GOT3 (cell line): ENCODE measurements around the gene AOPEP.

Experiments
- DNase-seq: peaks from one replicate; lab custom pipeline; 2025; ENCODE audit warnings: mixed read lengths; lab: John Stamatoyannopoulos, UW

Gene AOPEP

DNA sequence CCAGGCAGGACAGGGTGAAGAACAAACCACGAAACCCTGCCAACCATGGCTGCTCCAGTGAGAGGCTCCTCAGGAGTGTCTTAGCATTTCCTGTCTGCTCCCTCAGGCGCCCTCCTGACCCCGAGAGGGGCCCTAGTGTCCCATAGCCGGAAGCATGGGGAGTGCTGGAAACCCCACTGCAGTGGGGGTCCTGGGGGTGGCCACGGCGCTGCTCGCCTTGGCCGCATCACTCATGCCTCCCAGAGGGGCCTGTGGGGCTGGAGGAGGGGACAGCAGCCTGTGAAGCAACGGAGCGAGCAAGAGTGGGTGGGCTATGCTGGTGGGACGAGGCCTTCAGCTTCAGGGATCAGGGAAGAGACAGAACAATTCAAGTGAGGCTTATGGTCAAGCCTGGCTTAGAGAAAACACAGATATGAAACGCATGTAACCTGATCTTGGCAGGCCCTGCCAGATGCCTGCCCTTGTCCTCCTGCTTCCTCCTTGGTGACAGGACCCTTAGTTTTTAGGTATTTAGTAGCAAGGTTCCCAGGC is 372.0 kb downstream of the AOPEP start:
- no peak for DNase-seq

DNA sequence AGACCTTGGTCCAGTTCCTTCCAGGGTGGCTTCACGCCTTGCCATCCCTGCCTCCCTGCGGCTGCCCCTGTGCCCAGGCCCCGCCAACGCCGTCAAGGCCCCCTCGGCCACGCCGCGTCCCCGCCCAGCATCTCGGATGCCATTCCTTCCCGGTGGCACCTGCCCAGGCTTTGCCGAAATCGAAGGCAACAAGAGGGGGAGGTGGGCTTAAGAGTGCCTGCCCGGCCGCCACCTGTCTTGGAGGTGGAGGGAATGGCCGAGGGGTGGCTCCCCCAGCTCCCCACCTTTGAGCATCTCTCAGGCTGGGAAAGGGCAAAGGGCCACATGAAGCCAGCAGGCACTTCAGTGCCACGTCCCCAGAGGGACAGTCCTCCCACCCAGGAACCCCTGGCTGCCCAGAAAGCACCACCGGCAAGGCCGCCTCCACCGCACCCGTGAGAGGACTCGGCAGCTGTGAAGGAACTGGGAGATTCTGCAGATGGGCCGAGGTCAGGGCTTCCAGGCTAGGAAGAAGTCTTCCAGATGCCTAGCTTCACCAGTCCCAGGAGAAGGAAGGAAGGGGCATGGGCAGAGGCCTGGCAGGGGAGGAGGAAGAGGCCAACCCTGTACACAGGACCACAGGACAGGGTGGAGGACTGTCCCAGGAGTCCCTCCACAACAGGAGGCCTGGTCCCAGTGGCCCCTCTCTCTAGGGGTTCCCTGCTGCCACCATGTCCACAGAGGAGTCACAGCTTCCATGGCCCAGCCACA is 373.0 kb downstream of the AOPEP start:
- DNase-seq = no peak

DNA sequence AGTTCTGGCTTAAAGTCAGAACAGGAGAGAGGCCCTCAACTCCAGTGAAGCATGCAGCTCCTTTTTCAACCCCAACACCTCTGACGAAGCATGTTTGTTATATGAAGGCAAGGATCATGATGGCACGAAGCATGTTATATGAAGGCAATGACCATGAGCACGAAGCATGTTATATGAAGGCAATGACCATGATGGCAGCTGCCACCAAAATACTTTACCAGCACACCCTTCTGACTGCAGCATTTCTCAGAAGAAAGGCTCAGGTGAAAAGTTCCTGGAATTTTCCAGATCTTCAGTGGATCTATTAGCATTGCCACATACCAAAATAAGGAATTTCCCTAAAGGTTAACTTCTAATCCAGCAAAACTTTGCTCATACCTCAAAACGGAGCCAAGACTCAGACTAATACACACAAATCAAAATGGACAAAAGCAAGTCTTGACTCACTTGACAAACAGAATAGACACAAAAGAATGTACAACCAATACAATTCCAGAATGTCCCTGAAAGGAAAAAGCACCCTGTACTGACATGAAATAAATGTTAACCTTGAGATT is 373.6 kb downstream of the AOPEP start:
- no peak for DNase-seq

- DNase-seq = no peak
Observed at GRCh38 chr9:95101326-95101725, 374.8 kb downstream of the AOPEP start.

DNA sequence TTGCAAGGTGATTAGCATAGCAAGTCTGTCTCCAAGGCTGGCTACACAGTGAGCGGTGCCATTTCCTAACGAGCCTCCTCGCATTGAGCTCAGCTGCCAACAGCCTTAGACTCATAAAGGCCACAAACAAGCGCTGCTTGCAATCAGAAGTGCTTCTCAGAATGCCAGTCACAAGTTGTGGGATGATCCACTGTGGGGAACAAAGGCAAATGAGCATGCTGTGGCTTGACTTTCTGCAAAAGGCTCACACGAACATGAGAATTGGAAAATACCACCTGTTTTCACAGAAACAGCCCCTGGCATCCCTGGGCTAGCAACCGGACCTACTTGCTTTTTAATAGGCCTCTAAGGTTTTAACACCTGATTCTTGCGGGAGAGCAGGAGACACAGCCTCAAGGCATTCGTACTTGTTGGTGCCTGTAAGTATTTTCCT is 375.5 kb downstream of the AOPEP start:
- no peak for DNase-seq

GRCh38 chr9:95102572-95102971 is 376.1 kb downstream of the AOPEP start:
- DNase-seq = no peak

- no peak for DNase-seq
Observed at GRCh38 chr9:95103281-95103771, 376.8 kb downstream of the AOPEP start.

- DNase-seq = no peak
Observed at GRCh38 chr9:95103871-95104580, 377.5 kb downstream of the AOPEP start.

DNA sequence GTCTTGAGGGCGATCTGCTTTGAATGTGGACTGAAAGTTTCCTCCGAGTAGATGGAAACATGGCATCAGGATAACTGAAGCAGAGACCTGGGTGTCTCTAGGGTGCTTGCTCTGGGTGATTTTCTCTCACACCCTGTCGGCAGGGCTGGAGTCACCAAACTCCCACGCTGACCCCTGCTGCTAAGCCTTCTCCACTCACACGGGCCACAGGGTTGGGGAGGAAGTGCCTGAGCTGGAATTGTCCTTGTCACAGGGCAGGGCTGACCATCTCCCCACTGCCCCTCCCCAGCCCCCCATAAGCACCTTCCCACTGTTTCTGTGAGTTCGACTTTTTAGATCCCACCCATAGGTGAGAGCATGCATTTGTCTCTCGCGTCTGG is 378.1 kb downstream of the AOPEP start:
- no peak for DNase-seq

GRCh38 chr9:95104980-95105379 is 378.5 kb downstream of the AOPEP start:
- DNase-seq = no peak

DNA sequence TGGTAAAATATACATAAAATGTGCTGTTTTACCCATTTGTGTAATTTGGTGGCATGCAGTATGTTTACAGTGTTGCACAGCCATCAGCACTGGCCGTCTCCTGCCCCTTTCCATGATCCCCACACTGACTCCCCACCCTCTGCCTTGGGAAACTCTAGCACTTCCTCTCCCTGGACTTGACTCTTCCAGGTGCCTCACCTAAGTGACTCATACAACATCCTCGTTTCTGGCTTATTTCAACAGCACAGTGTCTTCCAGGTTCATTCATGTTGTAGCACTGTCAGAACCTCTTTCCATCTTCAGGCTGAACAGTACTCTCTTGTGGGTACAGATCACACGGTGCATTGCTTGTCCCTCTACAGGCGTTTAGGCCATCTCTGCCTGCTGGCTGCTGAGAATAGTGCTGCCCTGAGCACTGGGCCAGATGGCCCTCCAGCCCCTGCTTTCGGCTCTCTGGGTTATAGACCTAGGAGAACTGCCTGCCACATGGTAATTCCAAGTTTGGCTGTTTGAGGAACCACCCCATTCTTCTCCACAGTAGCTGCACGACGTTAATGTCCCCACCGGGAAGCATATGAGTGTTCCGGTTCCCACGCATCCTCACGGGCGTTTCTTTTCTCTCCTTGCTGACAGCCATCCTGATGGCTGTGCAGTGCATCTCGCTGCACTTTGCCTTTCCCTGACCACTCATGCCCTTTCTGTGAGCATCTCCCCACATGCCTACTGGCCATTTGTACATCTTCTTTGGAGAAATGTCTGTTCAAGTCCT is 379.2 kb downstream of the AOPEP start:
- DNase-seq = no peak

DNA sequence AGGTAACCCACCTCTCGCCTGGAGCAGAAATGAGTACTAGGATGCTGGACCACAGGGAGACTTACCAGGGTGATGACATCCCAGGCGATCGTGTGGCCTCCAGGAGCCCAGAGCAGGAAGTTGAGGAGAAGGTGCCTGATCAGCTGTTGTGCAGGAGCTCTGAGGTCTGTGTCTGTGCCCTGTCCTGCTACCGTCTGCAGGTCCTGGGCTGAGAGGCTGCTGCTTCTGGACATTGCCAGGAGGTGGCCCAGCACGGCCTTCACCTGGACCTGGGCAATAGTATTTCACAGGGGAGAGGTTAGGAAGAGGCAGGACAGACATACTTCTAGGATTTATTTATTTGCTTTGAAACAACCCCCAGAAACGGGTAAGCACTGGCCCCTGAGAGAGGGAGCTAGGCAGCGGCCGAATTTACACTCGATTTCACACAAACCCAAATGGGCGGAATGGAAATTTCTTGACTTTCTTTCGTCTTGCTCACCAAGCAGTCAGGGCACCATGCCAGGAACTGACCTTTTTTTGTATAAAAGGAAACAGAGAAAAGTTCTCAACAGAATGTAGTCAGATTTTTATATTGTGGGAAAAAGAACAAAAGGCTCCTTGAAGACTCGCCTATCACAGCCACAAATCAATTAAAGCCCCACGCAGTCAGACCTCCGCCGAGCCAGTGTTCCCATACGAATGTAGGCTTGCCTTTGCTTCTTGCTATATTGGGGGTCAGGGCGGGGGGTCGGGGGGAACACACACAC is 380.7 kb downstream of the AOPEP start:
- no peak for DNase-seq

DNA sequence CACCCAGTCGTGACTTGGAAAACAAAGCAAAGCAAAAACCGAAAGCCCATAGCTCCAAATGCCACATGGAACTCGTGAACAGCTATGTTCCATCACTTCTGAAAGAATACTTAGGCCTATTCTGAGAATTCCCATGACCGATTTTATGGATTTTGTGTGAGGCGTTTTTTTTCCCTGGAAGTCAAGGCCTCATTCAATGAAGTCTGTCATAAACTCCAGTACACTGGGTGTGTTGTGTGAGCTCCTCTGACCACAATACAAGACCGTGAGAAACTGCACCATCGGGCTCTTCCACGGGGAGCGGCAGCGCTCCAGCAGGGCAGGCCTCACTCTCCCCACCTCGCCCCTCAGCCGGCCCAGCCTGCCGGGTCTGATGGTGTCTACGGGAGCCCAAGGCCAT is 381.5 kb downstream of the AOPEP start:
- DNase-seq = no peak

- DNase-seq = no peak
Observed at GRCh38 chr9:95108777-95109176, 382.3 kb downstream of the AOPEP start.

DNA sequence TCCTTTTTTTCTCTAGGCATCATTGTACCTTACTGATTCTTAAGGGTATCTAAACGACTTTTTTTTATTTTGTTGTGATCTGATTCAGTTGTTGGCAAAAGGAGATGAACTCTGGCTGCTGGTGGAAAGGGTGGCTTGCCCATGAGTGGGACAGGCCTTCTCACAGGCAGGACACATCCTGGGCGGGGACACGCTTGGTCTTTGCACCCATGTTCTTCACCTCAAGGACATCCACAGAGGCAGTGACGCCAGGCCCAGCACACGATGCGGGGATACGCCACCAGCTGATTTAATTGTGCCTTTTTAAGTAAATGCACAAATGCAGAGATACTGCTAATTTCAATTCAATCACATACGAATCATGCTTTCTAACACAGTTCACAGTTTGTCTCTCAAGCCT is 383.0 kb downstream of the AOPEP start:
- no peak for DNase-seq

DNA sequence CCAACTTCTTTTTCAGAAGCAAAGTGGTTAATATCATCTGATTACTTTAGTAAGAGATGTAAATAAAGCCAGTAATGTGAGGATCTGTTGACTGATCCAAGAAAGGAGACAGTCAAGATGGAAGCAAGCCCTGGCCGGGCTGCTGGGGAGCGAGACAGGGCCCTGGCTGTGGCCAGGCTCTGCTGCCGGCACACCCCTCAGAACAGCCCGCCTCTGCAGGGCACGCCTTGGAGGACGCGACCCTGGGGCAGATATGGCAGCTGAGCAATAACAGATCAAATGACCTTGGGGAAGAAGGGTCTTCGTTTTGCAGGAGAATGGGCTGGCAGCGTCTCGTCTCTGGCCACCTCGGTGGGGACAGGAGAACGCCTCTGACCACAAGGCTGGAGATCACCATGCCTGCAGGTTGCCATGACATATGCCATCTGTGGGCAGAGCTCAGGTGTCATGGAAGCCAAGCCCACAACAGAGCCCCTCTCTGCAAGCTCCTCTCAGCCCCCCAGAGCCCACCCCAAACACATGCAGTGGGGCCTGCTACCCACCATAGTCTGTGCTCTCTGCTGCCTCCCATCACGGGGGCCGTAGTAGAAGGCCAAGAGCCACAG is 384.5 kb downstream of the AOPEP start:
- DNase-seq = no peak

DNA sequence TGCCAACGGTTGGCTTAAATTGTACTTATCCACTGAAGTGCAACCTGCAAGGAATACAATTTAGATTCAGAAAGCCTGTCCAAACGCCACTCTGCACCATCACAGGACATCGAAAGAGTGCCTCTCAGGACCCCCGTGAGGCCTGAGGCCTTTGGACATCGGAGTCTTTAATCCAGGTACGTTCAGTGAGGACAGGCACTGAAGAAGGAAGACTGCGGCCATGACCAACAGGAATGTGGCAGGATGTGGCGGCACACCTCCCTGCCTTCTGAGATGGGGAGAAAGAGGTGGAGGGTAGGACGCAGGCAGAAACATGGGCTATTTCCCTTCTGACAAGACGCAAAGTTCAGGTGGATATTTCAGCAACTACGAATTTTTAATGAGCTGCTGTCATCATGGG is 385.2 kb downstream of the AOPEP start:
- DNase-seq = no peak

- DNase-seq = no peak
Observed at GRCh38 chr9:95112436-95113280, 386.2 kb downstream of the AOPEP start.

- DNase-seq = no peak
Observed at GRCh38 chr9:95115104-95115503, 388.6 kb downstream of the AOPEP start.
